Renal cortical epithelial cell (primary cell): ENCODE data around the gene ZNF577. TPM values are rescaled to one million over a fixed set of nuclear protein-coding genes. Genes with fewer than 3 reads are reported as not detected.

Experiments
- DNase-seq: peaks from one replicate; pipeline ENCODE4 v3.0.0-alpha.2; 2011; ENCODE audit warnings: low read depth
- total RNA-seq: library from RNA; depleted of rRNA; stranded (reverse); fragments of >200 nt; gene quantifications from 2 replicates; pipeline ENCODE4 v1.2.3, GENCODE V29; 2014

ZNF577 gene
- total RNA-seq, 1 donor from 2014 or later, result 14.7 TPM

DNA sequence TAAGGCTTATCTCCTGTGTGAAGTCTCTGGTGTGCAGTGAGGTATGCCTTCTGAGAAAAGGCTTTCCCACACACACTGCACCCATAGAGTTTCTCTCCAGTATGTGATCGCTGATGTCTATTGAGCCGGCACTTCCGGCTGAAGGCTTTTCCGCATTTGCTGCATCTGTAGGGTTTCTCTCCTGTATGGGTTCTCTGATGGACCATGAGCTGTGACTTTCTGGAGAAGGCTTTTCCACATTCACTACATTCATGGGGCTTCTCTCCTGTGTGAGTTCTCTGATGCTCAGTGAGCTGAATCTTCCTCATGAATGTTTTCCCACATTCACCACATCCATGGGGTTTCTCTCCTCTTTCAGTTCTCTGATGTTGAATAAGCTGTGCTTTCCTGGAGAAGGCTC is 14.7 kb downstream of the ZNF577 start:
- no peak for DNase-seq

- DNase-seq, result no peak
Observed at GRCh38 chr19:51861870-51862622, 25.7 kb downstream of the ZNF577 start.

- no peak for DNase-seq
Observed at GRCh38 chr19:51837145-51837544, 50.6 kb downstream of the ZNF577 start.

GRCh38 chr19:51830274-51830673 is 57.5 kb downstream of the ZNF577 start:
- DNase-seq, result no peak

GRCh38 chr19:51824281-51825005 is 63.3 kb downstream of the ZNF577 start:
- DNase-seq, result no peak

GRCh38 chr19:51822946-51823345 is 64.8 kb downstream of the ZNF577 start:
- DNase-seq, result no peak

- DNase-seq, result no peak
Observed at GRCh38 chr19:51822325-51822724, 65.4 kb downstream of the ZNF577 start.

GRCh38 chr19:51821921-51822320 is 65.8 kb downstream of the ZNF577 start:
- DNase-seq, result no peak

DNA sequence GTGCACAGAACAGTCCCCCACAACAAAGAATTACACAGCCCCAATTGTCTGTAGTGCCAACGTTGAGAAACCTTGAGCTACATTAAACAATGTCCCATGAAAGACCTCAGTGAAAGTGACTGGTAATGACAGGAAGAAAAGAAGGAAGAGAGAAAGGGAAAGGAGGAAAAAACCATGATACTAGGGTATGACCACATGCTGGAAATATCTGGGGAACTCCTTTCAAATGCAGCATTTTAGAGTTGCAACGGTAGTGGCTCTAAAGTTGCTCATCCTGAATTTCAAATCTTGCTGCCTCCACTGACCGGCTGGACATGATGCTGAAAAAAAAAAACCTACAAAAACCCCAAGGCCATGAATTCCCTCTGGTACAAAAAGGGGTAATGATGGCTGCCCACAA is 66.3 kb downstream of the ZNF577 start:
- DNase-seq, result no peak

Other genes starting within 250 kb of the ZNF577 start
- gene SIGLEC14, start 241.1 kb downstream of the ZNF577 start, total RNA-seq, result not detected in 2 replicates
- gene SPACA6, start 194.6 kb downstream of the ZNF577 start, total RNA-seq, result 1.7 and 3.5 TPM in 2 replicates
- gene HAS1, start 164.0 kb downstream of the ZNF577 start, total RNA-seq, result 0.17 TPM in 1 of 2 replicates, not detected in the other
- 0.40 and 0.69 TPM in 2 replicates for gene FPR1, start 136.1 kb downstream of the ZNF577 start, total RNA-seq
- 0.10 TPM in 1 of 2 replicates, not detected in the other for gene FPR2, start 126.8 kb downstream of the ZNF577 start, total RNA-seq
- gene FPR3, start 92.8 kb downstream of the ZNF577 start, total RNA-seq, result not detected in 2 replicates
- 10.9 and 14.9 TPM in 2 replicates for gene ZNF649, start 17.1 kb upstream of the ZNF577 start, total RNA-seq
- 5.2 and 12.0 TPM in 2 replicates for gene ZNF613, start 39.5 kb upstream of the ZNF577 start, total RNA-seq
- gene ZNF350, start 98.9 kb upstream of the ZNF577 start, total RNA-seq, result 14.4 and 15.6 TPM in 2 replicates
- 5.4 and 20.6 TPM in 2 replicates for gene ZNF615, start 120.3 kb upstream of the ZNF577 start, total RNA-seq
- 11.6 and 15.8 TPM in 2 replicates for gene ZNF614, start 140.4 kb upstream of the ZNF577 start, total RNA-seq
- 6.6 and 18.1 TPM in 2 replicates for gene ZNF432, start 160.9 kb upstream of the ZNF577 start, total RNA-seq
- 18.8 and 22.8 TPM in 2 replicates for gene ZNF841, start 207.8 kb upstream of the ZNF577 start, total RNA-seq